ENCODE data around the gene NCS1. TPM values are rescaled to one million over a fixed set of nuclear protein-coding genes. Genes with fewer than 3 reads are reported as not detected.
A peak's percentile ranks its signal among the peaks of the same experiment; 100 is the strongest.

Gene NCS1
- total and polyA plus RNA-seq, 8 donors, result 16.7 to 24.9 (median 19.7) TPM

DNA sequence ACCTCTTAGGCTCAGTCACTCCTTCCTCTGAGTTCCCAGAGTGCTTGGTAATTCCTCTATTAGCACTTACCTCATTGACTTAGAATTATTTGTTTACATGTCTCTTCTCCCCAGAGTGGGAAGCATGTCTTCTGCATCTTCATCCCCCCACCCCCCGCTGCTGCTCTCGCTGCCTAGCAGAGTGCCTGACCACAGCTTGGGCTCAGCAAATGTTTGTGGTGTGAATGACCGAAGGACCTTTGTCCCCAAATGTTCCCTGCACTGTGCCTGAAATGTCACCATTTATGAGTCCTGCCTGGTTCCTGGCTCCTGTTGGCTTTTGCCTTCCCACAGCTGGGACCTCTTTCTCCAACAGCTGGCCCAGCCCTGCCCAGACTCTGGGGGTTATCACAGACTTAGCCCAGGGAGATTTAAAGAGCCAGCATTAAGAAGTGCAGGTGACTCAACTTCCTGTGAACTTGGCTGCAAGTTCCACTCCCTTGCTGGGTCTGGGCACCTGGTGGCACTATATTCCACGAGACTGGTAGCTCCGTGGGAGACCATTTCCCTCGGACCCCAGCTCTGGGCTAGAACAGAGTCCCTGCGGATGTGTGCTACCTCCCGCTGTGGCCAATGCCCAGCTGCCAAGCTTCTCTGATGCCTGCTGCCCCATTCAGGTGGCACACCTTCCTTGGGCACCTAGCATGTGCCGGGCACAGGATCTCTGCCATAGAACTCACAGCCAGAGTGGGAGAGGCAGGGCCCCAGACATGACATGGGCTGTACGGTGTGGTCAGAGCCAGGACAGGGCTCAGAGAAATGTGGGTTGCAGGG, 91.6 kb downstream of the NCS1 start:
- H3K36me3 ChIP-seq, result no peaks in the 10 kb centered on the region
- H3K4me3 ChIP-seq, result no peak overlapping the region
- H3K9me3 ChIP-seq, result no peaks in the 10 kb centered on the region
- TF ChIP-seq CTCF (IDR thresholded peaks at IDR 0.05), result no peak
- H3K4me1 ChIP-seq, result peaks cover 0 to 16% of the 10 kb centered on the region in 2 donors
- ATAC-seq (no peak), DNase-seq (peak in 1 of 4 donors; percentile 26)
- H3K27ac ChIP-seq, result no peak overlapping the region
- intact Hi-C loops (cut with DNase I), result no loop called here
- H3K27me3 ChIP-seq, result peaks cover 33 to 89% of the 10 kb centered on the region in 2 donors

GRCh38 chr9:130264414-130265350, 92.5 kb downstream of the NCS1 start:
- ATAC-seq (no peak), DNase-seq (peak in 1 of 4 donors; percentile 39)
- no peaks in the 10 kb centered on the region for H3K9me3 ChIP-seq
- no peak for TF ChIP-seq CTCF (IDR thresholded peaks at IDR 0.05)
- H3K27ac ChIP-seq, result no peak overlapping the region
- intact Hi-C loops (cut with DNase I), result no loop called here
- no peaks in the 10 kb centered on the region for H3K36me3 ChIP-seq
- peaks cover 33 to 86% of the 10 kb centered on the region in 2 donors for H3K27me3 ChIP-seq
- no peak overlapping the region for H3K4me3 ChIP-seq
- peaks cover 0 to 23% of the 10 kb centered on the region in 2 donors for H3K4me1 ChIP-seq

DNA sequence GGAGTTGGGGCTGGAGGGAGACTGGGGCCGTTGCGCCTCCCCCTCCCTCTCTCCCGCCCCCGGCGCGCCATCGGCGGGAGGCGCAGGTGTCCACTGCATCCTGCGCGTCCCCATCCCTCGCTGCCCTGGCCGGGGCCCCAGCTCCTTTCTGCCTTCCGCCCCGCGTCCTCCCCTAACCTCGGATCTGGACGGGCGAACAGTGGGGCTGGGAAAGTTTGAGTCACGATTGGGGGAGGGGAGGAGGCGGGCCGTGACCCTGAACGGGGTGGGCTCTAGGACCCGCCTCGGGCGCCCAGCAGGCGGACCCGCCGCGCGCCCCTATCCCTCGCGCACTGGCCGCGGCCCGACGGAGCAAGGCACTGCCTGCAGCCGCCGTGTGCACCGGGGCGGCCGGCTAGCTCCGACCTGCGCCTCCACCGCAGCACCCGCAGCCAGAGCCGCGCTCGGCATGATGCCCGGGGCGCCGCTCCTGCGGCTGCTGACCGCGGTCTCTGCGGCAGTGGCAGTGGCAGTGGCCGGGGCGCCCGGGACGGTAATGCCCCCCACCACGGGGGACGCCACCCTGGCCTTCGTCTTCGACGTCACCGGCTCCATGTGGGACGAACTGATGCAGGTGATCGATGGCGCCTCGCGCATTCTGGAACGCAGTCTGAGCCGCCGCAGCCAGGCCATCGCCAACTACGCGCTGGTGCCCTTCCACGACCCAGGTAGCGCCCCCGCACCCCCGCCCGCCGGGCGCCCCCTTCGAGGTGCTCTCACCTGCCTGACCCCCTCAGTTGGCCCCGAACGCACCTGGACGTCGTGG, 93.4 kb downstream of the NCS1 start, which contains the start of gene HMCN2:
HMCN2 (plus strand) TSS at position 330 of the 805 bp plus-strand sequence; CDS start at position 449, 119 bp downstream.
- DNase-seq (no peak), ATAC-seq (peak; percentile 42)
- peaks cover 33 to 79% of the 10 kb centered on the region in 2 donors for H3K27me3 ChIP-seq

More for the DNA sequence above, 93.4 kb downstream of the NCS1 start, which contains the start of gene HMCN2:
- Histone ChIP-seq H3K9me3 (no peaks in the 10 kb centered on the region), H3K4me3 (peak within 1 kb of the TSS; percentile 17 to 23), H3K4me1 (peaks cover 0 to 23% of the 10 kb centered on the region in 2 donors), H3K27ac (no peak within 1 kb of the TSS), H3K36me3 (no peaks in the 10 kb centered on the region)
- TF ChIP-seq CTCF (IDR thresholded peaks at IDR 0.05), result no peak
- intact Hi-C loops (cut with DNase I), result no loop called here
